Activated naive CD8-positive, alpha-beta T cell treated with anti-CD3 and anti-CD28 coated beads, Interleukin-2, amount 50 U/mL, for 24 hours (primary cell): Measurements from ENCODE around the gene IL1R2.
"Not testable (repeated sequence)": the region's sequence is repeated elsewhere in the genome, so short reads cannot be mapped to it uniquely, and the experiment has no call there.

ENCODE experiments used
- ATAC-seq: fragments of 150-1000 bp; cut with Tn5 transposase; one replicate; pipeline ENCODE4 v1.10.0; 2021
- DNase-seq: peaks from one replicate; pipeline ENCODE4 v3.0.0; 2021
- H3K27ac Mint-ChIP-seq: one replicate; pipeline ENCODE4 v1.8.0; 2021; ENCODE audit warnings: mild to moderate bottlenecking, mixed read lengths
- H3K27me3 Mint-ChIP-seq: one replicate; pipeline ENCODE4 v1.8.0; 2021; ENCODE audit warnings: mixed read lengths
- H3K36me3 Mint-ChIP-seq: one replicate; pipeline ENCODE4 v1.8.0; 2021; ENCODE audit warnings: low read depth, mixed read lengths
- H3K4me1 Mint-ChIP-seq: one replicate; pipeline ENCODE4 v1.8.0; 2021; ENCODE audit warnings: mixed read lengths
- H3K4me3 Mint-ChIP-seq: one replicate; pipeline ENCODE4 v1.8.0; 2021; ENCODE audit warnings: mild to moderate bottlenecking, moderate library complexity, mixed read lengths
- H3K9me3 Mint-ChIP-seq: one replicate; pipeline ENCODE4 v1.8.0; 2021; ENCODE audit warnings: mixed read lengths

IL1R2 gene

DNA sequence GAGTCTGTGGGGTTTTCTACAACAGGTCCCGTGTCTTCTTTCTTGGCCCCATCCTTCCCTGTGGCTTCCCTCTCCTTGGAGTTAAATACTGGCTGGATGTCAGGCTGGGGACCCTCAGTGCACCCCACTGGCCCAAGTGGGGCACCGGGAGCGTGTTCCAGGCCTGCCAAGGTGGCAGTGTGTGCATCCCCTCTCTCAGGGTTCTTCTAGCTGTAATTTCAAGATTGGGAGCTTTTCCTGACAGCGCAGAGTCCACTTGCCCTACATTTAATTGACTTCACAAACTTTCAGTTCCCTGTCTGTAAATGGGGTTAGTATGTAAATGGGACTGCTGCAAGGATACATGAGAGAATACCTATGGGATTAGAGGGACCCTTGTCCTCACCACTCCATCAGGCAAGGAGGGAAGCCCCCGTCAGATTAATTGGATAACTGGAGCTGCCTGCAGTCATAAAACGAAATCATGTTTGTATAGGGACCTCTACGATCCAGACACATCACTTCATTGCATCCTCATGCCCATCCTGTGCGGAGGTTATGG, 66.6 kb downstream of the IL1R2 start:
- no peaks in the 10 kb centered on the region for H3K9me3 Mint-ChIP-seq
- no peak overlapping the region for H3K4me3 Mint-ChIP-seq
- ATAC-seq, result no peak
- H3K4me1 Mint-ChIP-seq, result peaks cover 34% of the 10 kb centered on the region
- no peak overlapping the region for H3K27ac Mint-ChIP-seq
- no peak for DNase-seq
- no peaks in the 10 kb centered on the region for H3K36me3 Mint-ChIP-seq
- H3K27me3 Mint-ChIP-seq, result no peaks in the 10 kb centered on the region

DNA sequence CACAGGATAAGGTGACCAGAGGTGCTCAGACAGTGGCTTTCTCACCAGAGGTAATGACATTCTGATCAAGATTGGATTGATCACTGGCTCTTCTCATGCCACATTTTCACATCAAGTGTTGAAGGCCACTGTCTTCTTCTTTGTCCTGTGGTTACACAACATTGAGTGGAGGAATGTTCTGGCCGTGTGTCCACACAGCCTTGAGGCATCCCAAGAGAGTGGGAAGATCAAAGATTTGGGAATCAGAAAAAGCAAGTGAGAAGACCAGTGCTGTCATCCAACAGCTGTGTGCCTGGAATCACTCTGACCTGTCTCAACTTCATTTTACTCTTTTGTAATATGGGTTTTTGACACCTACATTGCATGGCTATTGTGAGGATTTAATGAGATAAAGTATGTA, 67.4 kb downstream of the IL1R2 start:
- H3K36me3 Mint-ChIP-seq, result no peaks in the 10 kb centered on the region

DNA sequence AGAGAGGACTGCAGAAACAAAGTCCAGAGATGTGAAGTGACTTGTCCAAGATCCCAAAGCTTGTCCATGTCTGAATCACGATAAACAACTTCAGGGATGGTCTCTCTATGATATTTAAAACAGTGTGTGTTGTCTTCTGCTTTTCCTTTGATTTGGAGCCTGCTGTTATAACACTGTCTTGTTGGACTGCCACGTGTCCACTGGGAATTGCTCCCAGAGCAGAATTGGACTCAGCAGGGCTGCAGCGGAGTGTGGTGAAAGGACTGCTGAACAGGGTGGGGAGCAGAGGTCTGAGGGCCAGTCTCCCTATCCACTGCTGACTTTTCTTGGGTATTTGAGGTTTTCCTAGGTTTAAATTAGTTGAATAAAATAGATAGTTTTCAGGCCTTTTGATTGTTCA, 68.3 kb downstream of the IL1R2 start:
- Mint-ChIP-seq H3K27ac (no peak overlapping the region), H3K4me3 (no peak overlapping the region), H3K4me1 (peaks cover 47% of the 10 kb centered on the region), H3K9me3 (no peaks in the 10 kb centered on the region), H3K36me3 (no peaks in the 10 kb centered on the region), H3K27me3 (no peaks in the 10 kb centered on the region)
- no peak for ATAC-seq
- no peak for DNase-seq

More for the DNA sequence above, 67.4 kb downstream of the IL1R2 start:
- no peak for DNase-seq
- H3K9me3 Mint-ChIP-seq, result no peaks in the 10 kb centered on the region
- peaks cover 41% of the 10 kb centered on the region for H3K4me1 Mint-ChIP-seq
- H3K27ac Mint-ChIP-seq, result no peak overlapping the region
- H3K4me3 Mint-ChIP-seq, result no peak overlapping the region
- no peak for ATAC-seq
- H3K27me3 Mint-ChIP-seq, result no peaks in the 10 kb centered on the region

DNA sequence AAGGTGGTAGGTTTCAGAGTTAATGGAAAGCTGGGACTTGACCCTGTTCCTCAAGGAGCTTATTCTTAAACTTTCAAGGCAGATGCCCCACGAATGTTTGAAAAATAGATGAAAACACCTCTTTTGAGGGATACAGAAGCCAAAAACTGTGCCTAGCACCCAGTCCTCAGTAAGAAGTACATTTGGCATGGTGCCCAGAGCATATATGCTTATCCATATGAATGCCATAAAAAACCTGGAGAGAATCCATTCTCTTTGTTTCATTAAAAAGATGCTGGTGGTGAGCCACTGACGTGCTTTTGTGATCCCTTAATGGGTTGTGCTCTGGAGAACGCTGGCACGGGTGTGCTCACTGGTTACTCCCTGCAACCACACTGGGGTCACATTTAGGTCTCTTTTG, 69.0 kb downstream of the IL1R2 start:
- H3K4me1 Mint-ChIP-seq, result peaks cover 47% of the 10 kb centered on the region
- H3K27me3 Mint-ChIP-seq, result no peaks in the 10 kb centered on the region
- H3K27ac Mint-ChIP-seq, result no peak overlapping the region
- DNase-seq (no peak), ATAC-seq (no peak)
- no peaks in the 10 kb centered on the region for H3K9me3 Mint-ChIP-seq
- H3K4me3 Mint-ChIP-seq, result no peak overlapping the region
- H3K36me3 Mint-ChIP-seq, result no peaks in the 10 kb centered on the region

DNA sequence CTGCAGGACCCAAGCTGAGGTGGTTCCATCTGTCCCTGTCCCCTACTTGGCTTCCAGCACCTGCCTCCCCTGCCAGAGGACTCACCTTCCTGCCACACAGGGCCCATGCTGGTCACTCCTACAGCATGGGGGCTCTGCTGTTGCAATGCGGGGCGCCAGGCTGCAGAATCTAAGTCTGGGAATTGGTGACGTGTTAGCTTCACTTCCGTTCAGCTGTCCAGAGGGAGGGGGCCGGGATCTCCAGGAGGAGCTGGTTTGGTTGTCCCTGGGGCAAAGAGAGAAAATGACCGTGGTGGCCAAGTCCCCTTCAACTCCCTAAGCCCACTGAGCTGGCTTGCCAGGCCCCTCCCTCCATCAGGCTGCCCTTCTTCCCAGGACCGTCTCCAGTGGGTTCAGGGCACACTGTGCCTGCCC, 69.5 kb downstream of the IL1R2 start:
- peaks cover 47% of the 10 kb centered on the region for H3K4me1 Mint-ChIP-seq
- no peak overlapping the region for H3K4me3 Mint-ChIP-seq
- no peak for DNase-seq
- H3K27me3 Mint-ChIP-seq, result no peaks in the 10 kb centered on the region
- H3K27ac Mint-ChIP-seq, result no peak overlapping the region
- no peaks in the 10 kb centered on the region for H3K9me3 Mint-ChIP-seq
- no peak for ATAC-seq
- no peaks in the 10 kb centered on the region for H3K36me3 Mint-ChIP-seq

DNA sequence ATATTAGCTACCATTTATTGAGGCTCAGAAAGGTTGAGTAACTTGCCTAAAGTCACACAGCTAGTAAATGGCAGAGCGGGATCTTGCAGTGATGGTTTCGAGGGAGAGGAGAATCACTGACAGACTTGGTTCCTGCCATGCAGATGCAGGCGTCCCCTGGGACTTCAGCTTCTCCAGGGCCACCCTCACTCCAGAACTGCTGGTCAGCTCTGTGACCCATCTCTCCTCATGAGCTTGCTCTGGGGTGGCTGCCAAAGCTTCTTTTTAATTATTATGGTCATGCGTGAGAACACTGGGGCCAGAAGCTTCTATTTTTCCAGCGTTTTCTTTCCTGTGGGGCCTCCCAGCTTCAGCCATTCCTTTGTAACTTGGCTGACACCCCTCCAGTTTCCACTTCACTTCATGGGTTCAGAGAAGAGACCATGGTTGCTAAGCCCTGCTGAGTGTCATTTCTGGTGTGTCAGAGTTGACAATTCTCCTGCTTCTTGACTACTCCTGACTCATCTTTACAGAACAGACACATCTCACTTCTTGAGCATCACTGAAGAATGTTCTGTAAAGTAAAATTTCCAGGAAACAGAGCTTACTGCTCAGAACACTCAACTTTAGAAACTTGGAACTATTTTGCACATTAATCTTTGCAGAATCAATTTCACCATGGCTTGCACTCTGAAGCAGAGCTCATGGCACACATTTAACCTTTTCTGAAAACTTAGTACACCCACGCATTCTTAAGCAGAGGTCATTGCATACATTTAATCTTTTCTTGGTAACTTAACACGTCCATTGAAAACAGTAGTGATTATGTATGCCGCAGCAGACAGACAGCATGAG, 70.4 kb downstream of the IL1R2 start:
- ATAC-seq (peak; percentile 87), DNase-seq (no peak)
- no peaks in the 10 kb centered on the region for H3K9me3 Mint-ChIP-seq
- H3K36me3 Mint-ChIP-seq, result no peaks in the 10 kb centered on the region
- H3K4me3 Mint-ChIP-seq, result no peak overlapping the region
- H3K4me1 Mint-ChIP-seq, result peaks cover 42% of the 10 kb centered on the region
- peak overlapping the region; percentile 87 for H3K27ac Mint-ChIP-seq
- H3K27me3 Mint-ChIP-seq, result peaks cover 3% of the 10 kb centered on the region

DNA sequence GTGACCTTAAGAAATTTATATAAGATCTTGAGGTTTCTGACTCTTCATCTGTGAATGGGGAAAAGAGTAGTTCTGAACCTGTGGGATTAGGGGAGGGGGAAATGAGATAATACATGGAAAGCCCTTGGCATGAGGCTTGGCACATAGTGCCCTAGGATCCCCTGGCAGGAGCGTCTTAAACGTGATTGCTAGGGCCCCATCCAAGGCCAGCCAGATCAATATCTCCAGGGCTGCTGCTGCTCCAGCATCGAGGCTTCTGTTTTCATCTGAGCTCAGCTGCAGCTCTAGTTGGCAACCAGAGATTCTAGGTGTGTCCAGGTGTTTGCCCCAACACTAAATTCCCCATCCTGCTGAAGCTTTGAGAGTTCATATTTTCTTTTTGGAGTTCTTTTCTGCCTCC, 71.0 kb downstream of the IL1R2 start:
- Mint-ChIP-seq H3K4me1 (peaks cover 36% of the 10 kb centered on the region), H3K36me3 (no peaks in the 10 kb centered on the region), H3K4me3 (no peak overlapping the region), H3K27me3 (peaks cover 3% of the 10 kb centered on the region), H3K27ac (peak overlapping the region; percentile 87), H3K9me3 (no peaks in the 10 kb centered on the region)
- ATAC-seq (no peak), DNase-seq (no peak)

DNA sequence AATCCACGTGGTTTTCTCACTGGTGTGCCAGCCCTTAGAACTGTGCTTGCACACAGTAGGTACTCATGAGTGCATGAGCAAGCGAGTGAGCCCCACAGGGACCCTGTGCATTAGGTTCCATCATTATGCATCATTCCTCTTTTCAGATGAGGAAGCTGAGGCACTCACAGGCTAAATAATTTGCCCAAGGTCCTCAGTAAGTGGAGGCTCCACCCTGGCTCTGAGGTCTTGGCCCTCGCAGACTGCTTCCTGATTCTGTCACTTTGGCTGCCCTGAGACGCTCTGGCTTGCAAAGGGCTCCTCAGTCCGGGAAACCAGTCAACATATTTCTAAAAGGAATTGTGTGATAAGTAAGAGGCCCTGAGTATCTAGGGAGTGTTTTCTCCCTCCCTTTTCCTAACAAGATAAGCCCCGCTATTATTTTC, 71.7 kb downstream of the IL1R2 start:
- H3K4me3 Mint-ChIP-seq, result peak overlapping the region; percentile 45

DNA sequence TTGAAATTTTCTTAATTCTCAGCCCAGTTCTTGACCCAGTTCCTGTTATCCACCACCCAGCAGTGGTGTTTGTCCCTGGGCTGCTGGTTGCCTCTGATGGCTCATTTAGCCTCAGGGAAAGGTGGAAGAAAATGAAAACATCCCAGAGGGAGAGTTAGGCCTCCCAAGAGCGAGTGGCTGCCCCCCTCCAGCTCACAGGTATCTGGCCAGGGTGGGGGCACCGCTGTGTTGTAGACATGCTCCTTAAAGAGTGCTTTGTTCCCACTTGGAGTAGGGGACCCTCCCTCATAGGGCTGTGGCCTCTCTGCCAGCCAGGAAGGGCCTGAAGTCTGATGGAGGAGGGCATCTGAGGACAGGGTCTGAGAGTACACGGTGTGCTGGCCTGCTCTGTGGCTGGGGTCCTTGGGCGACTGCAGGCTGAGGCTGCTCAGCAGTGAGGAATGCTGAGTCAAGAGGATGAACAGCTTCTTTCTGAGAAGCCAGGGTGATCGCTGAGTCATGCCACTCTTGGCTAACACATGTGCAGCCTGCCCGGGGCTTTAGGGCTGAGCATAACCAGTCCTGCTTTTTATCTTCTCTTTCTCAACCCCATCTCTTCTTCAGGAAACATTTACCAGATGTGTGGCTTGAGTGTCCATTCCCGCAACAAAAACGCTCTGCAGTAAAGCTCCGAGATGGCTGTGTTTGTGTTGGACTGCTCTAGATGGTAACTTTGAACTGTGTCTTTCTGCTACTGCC, 72.3 kb downstream of the IL1R2 start:
- ATAC-seq (no peak), DNase-seq (no peak)
- no peak overlapping the region for H3K27ac Mint-ChIP-seq
- H3K36me3 Mint-ChIP-seq, result no peaks in the 10 kb centered on the region
- H3K9me3 Mint-ChIP-seq, result no peaks in the 10 kb centered on the region
- no peak overlapping the region for H3K4me3 Mint-ChIP-seq
- peaks cover 30% of the 10 kb centered on the region for H3K4me1 Mint-ChIP-seq
- peaks cover 3% of the 10 kb centered on the region for H3K27me3 Mint-ChIP-seq

More for the DNA sequence above, 71.7 kb downstream of the IL1R2 start:
- peaks cover 3% of the 10 kb centered on the region for H3K27me3 Mint-ChIP-seq
- ATAC-seq, result no peak
- no peak for DNase-seq
- H3K36me3 Mint-ChIP-seq, result no peaks in the 10 kb centered on the region
- H3K4me1 Mint-ChIP-seq, result peaks cover 30% of the 10 kb centered on the region
- H3K9me3 Mint-ChIP-seq, result no peaks in the 10 kb centered on the region
- H3K27ac Mint-ChIP-seq, result peak overlapping the region; percentile 56

DNA sequence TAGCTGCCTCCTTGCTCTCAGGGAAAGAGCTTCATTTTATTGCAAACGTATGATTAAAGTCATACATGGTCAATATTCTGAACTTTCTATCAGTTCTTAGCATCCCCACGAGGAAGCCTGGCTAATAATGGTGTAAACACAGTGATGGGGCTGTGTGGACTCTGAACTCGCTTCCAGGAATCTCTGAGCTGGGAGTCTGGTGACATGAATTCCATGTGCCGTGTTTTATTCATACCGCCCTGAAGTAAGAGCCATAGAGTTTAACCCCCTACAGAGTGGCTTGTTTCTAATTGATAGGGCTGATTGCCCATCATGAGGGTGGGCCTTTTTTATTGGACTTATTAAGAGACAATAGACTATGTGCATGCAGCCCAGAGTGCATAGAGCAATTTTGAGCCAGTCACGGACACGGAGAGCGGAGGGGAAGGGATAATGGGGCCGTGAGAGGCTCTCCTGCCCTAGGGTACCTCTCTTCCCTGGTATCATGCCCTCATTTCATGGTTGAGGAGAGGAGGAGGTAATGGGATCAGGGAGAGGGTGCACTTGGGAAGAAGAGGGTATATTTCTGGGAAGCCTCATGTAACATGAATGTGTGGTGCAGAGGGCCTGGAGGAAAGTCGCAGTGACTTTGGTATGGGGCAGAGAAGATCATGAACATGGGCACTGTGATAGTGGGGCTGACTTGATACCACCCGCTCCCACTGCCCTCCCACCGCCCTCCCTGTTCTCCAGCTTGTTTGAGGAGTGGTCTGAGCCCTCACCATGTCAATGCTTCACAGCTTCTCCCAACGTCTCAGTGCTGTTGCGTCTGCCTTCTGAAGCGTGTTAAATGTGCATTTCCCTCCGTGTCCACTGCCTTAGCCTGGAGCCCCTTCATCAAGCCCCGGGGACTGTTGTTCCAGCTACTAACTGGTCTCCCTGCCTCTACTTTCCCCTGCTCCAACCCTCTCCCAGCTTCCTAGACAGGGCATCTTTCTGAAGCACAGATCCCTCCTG, 73.2 kb downstream of the IL1R2 start:
- Mint-ChIP-seq H3K4me3 (no peak overlapping the region), H3K27ac (no peak overlapping the region)
- ATAC-seq, result no peak

DNA sequence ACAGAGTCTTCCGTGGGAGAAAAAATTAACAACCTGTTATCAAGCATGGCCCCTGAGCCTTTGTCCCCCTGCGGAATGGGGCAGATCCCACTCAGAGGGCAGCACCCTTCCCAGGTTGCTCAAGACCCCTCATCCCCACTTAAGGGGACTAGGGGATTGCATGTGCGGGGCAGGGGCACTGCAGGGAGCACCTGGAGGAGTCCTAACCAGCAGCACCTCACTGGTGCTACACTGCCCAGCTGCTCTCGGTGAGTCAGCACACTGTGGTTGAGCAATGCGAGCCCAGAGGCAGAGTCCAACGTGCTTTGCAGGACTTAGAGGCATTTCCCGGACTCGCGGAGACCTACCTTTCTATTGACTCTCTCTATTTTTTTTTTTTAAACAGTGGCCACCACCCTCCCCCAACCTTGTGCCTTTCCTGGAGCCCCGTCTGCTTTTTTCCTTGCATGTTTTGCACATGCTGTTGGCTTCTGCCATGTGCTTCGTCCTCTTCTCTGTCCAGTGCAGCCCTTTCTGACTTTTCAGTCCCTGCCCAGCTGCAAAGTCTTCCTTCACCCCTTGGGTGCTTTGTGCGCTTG, 74.0 kb downstream of the IL1R2 start:
- peaks cover 30% of the 10 kb centered on the region for H3K4me1 Mint-ChIP-seq
- DNase-seq (no peak), ATAC-seq (no peak)
- no peaks in the 10 kb centered on the region for H3K36me3 Mint-ChIP-seq
- no peak overlapping the region for H3K4me3 Mint-ChIP-seq
- H3K9me3 Mint-ChIP-seq, result no peaks in the 10 kb centered on the region
- peaks cover 3% of the 10 kb centered on the region for H3K27me3 Mint-ChIP-seq
- no peak overlapping the region for H3K27ac Mint-ChIP-seq

More for the DNA sequence above, 73.2 kb downstream of the IL1R2 start:
- Mint-ChIP-seq H3K4me1 (peaks cover 30% of the 10 kb centered on the region), H3K36me3 (no peaks in the 10 kb centered on the region), H3K27me3 (peaks cover 3% of the 10 kb centered on the region), H3K9me3 (no peaks in the 10 kb centered on the region)
- DNase-seq, result no peak

DNA sequence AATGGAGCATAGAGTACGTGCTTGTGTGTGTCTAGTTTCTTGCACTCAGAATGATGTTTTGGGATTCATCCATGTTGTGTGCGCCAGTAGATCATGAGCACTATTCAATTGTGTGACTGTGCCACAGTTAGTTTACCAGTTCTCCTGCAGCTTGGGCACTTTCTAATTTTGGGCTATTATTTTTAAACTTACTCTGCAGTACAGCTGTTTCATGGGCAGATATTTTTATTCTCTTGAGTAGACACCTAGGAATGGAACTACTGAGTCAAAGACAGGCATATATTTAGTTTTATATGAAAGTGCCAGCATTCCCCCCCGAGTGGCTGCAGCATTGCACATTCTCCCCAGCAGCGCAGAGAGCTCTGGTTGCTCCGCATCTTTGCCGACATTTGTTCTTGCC, 74.8 kb downstream of the IL1R2 start:
- Mint-ChIP-seq H3K27ac (no peak overlapping the region), H3K4me3 (no peak overlapping the region), H3K4me1 (peaks cover 30% of the 10 kb centered on the region), H3K36me3 (no peaks in the 10 kb centered on the region), H3K9me3 (no peaks in the 10 kb centered on the region), H3K27me3 (peaks cover 3% of the 10 kb centered on the region)
- no peak for DNase-seq
- no peak for ATAC-seq

DNA sequence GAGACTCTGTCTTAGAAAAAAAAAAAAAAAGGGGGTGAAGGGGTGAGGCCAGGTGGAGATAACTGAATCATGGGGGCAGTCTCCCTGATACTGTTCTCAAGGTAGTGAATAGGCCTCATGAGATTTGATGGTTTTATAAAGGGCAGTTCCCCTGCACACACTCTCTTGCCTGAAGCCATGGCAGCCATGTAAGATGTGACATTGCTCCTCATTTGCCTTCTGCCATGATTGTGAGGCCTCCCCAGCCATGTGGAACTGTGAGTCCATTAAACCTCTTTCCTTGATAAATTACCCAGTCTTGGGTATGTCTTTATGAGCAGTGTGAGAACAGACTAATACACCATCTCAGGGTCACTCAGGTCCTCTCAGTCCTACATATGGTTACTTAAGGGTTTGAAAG, 76.4 kb downstream of the IL1R2 start:
- not testable (repeated sequence) for H3K9me3 Mint-ChIP-seq, ATAC-seq, H3K27ac Mint-ChIP-seq, H3K36me3 Mint-ChIP-seq, DNase-seq, H3K27me3 Mint-ChIP-seq, H3K4me3 Mint-ChIP-seq
- peaks cover 16% of the 10 kb centered on the region for H3K4me1 Mint-ChIP-seq
